Left lung (tissue), 10 donors: ENCODE results near the gene SLC9A9. TPM values are rescaled to one million over a fixed set of nuclear protein-coding genes. Genes with fewer than 3 reads are reported as not detected.

Experiments
- ATAC-seq: fragments of 200-7000 bp; cut with Tn5 transposase; one replicate; pipeline ENCODE4 v1.9.1; 2020; ENCODE audit warnings: moderate library complexity
- DNase-seq, 4 donors: peaks; one replicate each; pipeline ENCODE4 v3.0.0-alpha.2; 2013 to 2020
- H3K27ac ChIP-seq, 2 donors: fragments of 200-600 bp; sonication (generic) in 1 of 2; one replicate each; pipeline versions ENCODE4 v1.5.0 to v1.8.0; 2020 to 2021
- H3K27me3 ChIP-seq, 2 donors: fragments of 200-600 bp; sonication (generic) in 1 of 2; one replicate each; pipeline versions ENCODE4 v1.5.0 to v1.8.0; 2020 to 2021
- H3K36me3 ChIP-seq, 2 donors: fragments of 200-600 bp; sonication (generic) in 1 of 2; one replicate each; pipeline versions ENCODE4 v1.5.0 to v1.8.0; 2020 to 2021
- H3K4me1 ChIP-seq, 2 donors: fragments of 200-600 bp; one replicate each; pipeline ENCODE4 v1.8.0; 2021
- H3K4me3 ChIP-seq, 2 donors: fragments of 200-600 bp; sonication (generic) in 1 of 2; one replicate each; pipeline versions ENCODE4 v1.5.0 to v1.8.0; 2020 to 2021; ENCODE audit warnings: mild to moderate bottlenecking in 1 of 2
- H3K9me3 ChIP-seq, 2 donors: fragments of 200-600 bp; sonication (generic) in 1 of 2; one replicate each; pipeline versions ENCODE4 v1.5.0 to v1.8.0; 2020 to 2021
- CTCF ChIP-seq, 2 donors: fragments of 200-600 bp; sonication (generic) in 1 of 2; IDR thresholded peaks; one replicate each; pipeline versions ENCODE4 v1.5.0 to v1.8.0; 2021; ENCODE audit warnings: antibody characterized with exemption in 2 of 2
- intact Hi-C, 2 donors: fragments of 100-400 bp; cut with DNase I; formaldehyde crosslinking; loops; one replicate each; pipeline versions ENCODE4 v1.11.2 to v1.14.2; 2022
- polyA plus RNA-seq, 6 donors: library from polyadenylated mRNA; unstranded; fragments of 120-200 nt; gene quantifications; one replicate each; pipeline ENCODE4 v1.2.1, GENCODE V29; 2013; ENCODE audit not compliant: insufficient read length in 6 of 6
- total RNA-seq, 2 donors: library from RNA; stranded (reverse); fragmentation: NEBNext Ultra II Directional; extraction: Animal tissue kit (Norgen Biotek cat#: 25700); gene quantifications; one replicate each; pipeline ENCODE4 v1.2.1, GENCODE V29; 2021
- donor health status: DM: no; HTN: yes; CAD: no.
- donor health status: DM: no; HTN: no; CAD: no.

Gene SLC9A9
- total and polyA plus RNA-seq, 8 donors: 13.9 to 19.6 (median 16.8) TPM

DNA sequence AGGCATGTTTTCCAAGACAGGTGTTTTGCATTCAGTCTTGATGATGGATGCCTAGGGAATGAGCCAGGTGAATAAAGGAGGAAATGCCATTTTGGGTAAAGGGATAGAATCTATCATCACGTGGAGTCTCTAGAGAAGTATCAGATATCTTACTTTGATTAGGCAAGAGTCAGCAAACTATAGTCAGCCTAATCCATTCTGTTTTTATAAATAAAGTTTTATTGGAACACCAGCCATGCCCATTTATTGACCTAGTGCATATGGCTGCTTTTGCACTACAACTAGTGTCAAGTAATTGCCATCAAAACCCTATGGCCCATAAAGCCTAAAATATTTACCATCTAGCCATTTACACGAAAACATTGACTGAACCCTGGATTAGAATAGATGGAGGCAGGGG, 231.2 kb downstream of the SLC9A9 start:
- no peak overlapping the region for H3K4me3 ChIP-seq

GRCh38 chr3:143613226-143613625, 235.0 kb downstream of the SLC9A9 start:
- peaks cover 0 to 11% of the 10 kb centered on the region in 2 donors for H3K4me1 ChIP-seq
- H3K36me3 ChIP-seq: no peaks in the 10 kb centered on the region
- no peaks in the 10 kb centered on the region for H3K27me3 ChIP-seq
- TF ChIP-seq CTCF (IDR thresholded peaks at IDR 0.05): no peak
- H3K4me3 ChIP-seq: no peak overlapping the region
- intact Hi-C loops: no loop called here
- no peak overlapping the region for H3K27ac ChIP-seq
- no peaks in the 10 kb centered on the region for H3K9me3 ChIP-seq
- no peak for DNase-seq
- ATAC-seq: no peak

More for the DNA sequence above, 231.2 kb downstream of the SLC9A9 start:
- DNase-seq (no peak), ATAC-seq (no peak)
- Histone ChIP-seq H3K27me3 (no peaks in the 10 kb centered on the region), H3K27ac (no peak overlapping the region), H3K4me1 (peaks cover 0 to 11% of the 10 kb centered on the region in 2 donors), H3K9me3 (peaks cover 0 to 4% of the 10 kb centered on the region in 2 donors), H3K36me3 (no peaks in the 10 kb centered on the region)
- intact Hi-C loops: no loop called here
- no peak for TF ChIP-seq CTCF (IDR thresholded peaks at IDR 0.05)

- intact Hi-C loops: no loop called here
- DNase-seq (no peak), ATAC-seq (no peak)
- Histone ChIP-seq H3K4me3 (no peak overlapping the region), H3K4me1 (peaks cover 0 to 11% of the 10 kb centered on the region in 2 donors), H3K27ac (no peak overlapping the region), H3K9me3 (no peaks in the 10 kb centered on the region), H3K27me3 (no peaks in the 10 kb centered on the region), H3K36me3 (no peaks in the 10 kb centered on the region)
- TF ChIP-seq CTCF (IDR thresholded peaks at IDR 0.05): no peak
These were observed 235.7 kb downstream of the SLC9A9 start for GRCh38 chr3:143612541-143612940.

DNA sequence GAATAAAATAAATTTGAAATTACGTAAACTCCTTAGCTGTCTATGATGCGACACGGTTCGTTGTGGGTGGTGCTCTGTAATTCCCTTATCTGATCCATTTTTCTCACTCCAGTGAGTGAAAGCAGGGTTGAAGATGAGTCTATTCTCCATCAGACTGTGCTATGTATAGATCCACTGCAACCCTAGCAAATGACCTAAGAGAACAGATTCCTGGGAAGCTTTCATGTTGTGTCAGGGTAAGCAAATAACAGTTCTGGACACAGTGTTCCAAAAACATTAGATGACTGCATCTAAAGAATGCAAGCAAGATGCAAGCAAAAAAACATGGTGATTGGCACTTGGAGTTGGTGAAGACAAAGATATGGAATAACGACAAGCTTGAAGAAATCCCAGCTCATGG, 239.3 kb downstream of the SLC9A9 start:
- Histone ChIP-seq H3K4me3 (no peak overlapping the region), H3K27me3 (no peaks in the 10 kb centered on the region), H3K4me1 (peaks cover 0 to 11% of the 10 kb centered on the region in 2 donors), H3K27ac (no peak overlapping the region), H3K9me3 (no peaks in the 10 kb centered on the region), H3K36me3 (no peaks in the 10 kb centered on the region)
- DNase-seq (no peak), ATAC-seq (no peak)
- no peak for TF ChIP-seq CTCF (IDR thresholded peaks at IDR 0.05)
- intact Hi-C loops: no loop called here

DNA sequence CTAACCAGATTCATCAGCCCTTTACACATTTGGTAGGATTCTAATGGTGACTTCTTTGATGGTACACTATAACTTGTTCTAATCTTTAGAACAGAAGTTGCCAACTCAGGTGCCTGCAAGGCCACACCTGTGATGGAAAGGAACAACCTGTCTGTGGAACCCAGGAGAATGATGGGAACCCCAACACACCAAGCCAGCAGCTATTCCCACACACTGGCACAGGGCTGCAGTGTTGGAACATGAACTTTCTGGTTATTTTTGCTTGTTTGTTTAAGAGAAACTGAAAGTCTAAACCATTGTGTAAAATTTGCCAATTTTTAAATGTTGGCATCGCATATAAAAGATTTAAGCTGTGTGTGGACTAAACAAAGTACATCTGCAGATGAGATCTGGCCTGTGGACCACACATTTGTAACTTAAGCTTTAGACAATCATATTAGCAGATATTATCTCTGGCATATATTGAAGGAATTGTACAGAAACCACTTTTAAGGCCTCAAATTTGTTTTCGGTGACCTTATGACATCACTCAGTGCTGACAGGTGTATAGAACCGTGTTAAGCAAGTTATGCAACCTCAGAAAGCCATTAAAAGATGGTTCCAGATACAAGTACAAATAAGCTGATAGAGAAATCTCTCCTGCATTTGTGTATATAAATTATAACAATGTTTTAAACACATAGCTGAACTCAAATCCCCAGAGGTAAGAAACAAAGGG, 242.9 kb downstream of the SLC9A9 start:
- no peak overlapping the region for H3K4me3 ChIP-seq
- H3K27ac ChIP-seq: no peak overlapping the region
- H3K4me1 ChIP-seq: peaks cover 4 to 14% of the 10 kb centered on the region in 2 donors
- no peak for TF ChIP-seq CTCF (IDR thresholded peaks at IDR 0.05)
- intact Hi-C loops: no loop called here
- no peak for DNase-seq
- no peaks in the 10 kb centered on the region for H3K9me3 ChIP-seq
- no peaks in the 10 kb centered on the region for H3K27me3 ChIP-seq
- H3K36me3 ChIP-seq: no peaks in the 10 kb centered on the region
- ATAC-seq: no peak
